ENCODE data around the gene KMT2E.

The KMT2E gene

DNA sequence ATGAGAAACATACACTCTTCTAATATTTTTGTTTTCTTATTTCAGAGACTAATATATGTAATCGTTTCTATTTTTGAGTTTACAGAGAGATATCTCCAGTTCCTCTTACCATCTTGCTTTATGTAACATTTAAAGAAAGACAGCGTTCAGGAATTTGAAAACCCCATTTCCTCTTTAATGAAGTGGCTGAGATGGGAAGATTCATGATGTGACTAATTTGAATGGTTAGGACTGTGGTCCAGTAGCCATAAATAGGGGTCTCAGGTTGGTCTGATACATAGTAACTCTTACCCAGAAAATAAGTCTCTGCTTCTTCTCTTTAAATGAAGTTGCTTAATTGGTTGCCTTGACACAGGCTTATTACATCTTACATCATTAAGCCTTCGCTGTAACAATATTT, 6.9 kb downstream of the KMT2E start:
- H3K4me3 ChIP-seq (ENCODE audit: low read length), result no peak overlapping the region
- no peak for DNase-seq (ENCODE audit: low read depth)
- TF ChIP-seq, protein P1, sequence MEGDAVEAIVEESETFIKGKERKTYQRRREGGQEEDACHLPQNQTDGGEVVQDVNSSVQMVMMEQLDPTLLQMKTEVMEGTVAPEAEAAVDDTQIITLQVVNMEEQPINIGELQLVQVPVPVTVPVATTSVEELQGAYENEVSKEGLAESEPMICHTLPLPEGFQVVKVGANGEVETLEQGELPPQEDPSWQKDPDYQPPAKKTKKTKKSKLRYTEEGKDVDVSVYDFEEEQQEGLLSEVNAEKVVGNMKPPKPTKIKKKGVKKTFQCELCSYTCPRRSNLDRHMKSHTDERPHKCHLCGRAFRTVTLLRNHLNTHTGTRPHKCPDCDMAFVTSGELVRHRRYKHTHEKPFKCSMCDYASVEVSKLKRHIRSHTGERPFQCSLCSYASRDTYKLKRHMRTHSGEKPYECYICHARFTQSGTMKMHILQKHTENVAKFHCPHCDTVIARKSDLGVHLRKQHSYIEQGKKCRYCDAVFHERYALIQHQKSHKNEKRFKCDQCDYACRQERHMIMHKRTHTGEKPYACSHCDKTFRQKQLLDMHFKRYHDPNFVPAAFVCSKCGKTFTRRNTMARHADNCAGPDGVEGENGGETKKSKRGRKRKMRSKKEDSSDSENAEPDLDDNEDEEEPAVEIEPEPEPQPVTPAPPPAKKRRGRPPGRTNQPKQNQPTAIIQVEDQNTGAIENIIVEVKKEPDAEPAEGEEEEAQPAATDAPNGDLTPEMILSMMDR (IDR thresholded peaks at IDR 0.05; ENCODE audit: insufficient read depth, low read depth, low read length, missing control alignments), result no peak

DNA sequence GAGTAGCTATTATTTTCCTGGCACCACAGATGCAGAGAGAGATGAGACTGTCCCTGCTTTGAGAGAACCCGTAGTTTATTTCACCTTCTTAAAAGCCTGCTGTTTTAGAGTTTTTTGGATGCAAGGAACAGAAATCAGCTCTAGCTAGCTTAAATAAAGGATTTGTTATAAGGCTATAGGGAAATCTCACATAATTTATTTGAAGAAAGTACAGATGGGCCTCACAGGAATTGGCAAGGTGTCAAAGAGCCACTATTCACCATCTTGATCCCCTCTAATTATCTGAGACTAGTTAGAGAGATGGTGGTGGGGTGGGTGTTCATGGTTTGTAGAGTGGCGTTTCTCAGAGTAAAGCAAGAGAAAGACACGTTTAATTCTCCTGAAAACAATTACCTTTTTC, 7.3 kb downstream of the KMT2E start:
- H3K4me3 ChIP-seq (ENCODE audit: low read length), result no peak overlapping the region
- no peak for DNase-seq (ENCODE audit: low read depth)
- TF ChIP-seq, protein P1 (IDR thresholded peaks at IDR 0.05; ENCODE audit: insufficient read depth, low read depth, low read length, missing control alignments), result no peak

- H3K4me3 ChIP-seq (ENCODE audit: low read length), result no peak overlapping the region
- no peak for DNase-seq (ENCODE audit: low read depth)
- TF ChIP-seq, protein P1 (IDR thresholded peaks at IDR 0.05; ENCODE audit: insufficient read depth, low read depth, low read length, missing control alignments), result no peak
Observed at GRCh38 chr7:105021967-105022366, 8.0 kb downstream of the KMT2E start.

DNA sequence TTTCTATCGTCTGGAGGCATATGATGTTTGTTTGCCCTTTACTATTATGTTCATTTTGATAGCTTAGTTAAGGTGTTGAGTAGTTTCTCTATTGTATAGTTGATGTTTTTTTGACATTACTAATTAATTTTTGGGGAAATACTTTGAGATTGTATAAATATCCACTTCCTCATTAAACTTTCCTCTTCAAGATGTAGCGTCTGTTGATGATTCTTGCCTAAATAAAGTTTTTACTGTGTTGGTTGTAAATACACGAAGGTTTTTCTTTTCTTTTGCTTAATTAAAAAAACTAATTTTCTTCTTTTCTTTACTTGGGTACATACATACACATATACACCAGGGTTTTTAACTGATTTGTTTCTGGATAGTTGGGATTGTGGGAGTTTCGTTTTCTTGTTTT, 8.5 kb downstream of the KMT2E start:
- no peak overlapping the region for H3K4me3 ChIP-seq (ENCODE audit: low read length)
- no peak for DNase-seq (ENCODE audit: low read depth)
- TF ChIP-seq, protein P1 (IDR thresholded peaks at IDR 0.05; ENCODE audit: insufficient read depth, low read depth, low read length, missing control alignments), result no peak

DNA sequence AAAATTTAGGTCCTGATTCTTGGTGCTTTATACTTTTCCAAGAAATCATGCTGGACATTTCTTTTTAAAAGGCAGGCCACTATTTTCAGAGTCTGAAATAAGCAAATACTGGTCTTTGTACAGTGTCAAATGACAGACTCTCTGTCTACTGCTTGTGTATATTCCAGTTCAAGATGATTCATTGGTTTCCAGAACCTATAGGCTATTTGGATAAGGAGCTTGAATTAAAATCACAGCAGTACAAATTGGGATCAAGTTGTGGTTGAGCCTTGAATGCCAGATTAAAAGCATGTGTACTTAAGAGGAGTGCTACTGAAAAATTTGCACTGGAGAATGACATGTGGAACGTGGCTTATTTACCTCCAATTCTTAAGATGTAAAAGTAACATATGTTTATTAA, 10.7 kb downstream of the KMT2E start:
- no peak overlapping the region for H3K4me3 ChIP-seq (ENCODE audit: low read length)
- TF ChIP-seq, protein P1 (IDR thresholded peaks at IDR 0.05; ENCODE audit: insufficient read depth, low read depth, low read length, missing control alignments), result no peak
- DNase-seq (ENCODE audit: low read depth), result peak; percentile 59

DNA sequence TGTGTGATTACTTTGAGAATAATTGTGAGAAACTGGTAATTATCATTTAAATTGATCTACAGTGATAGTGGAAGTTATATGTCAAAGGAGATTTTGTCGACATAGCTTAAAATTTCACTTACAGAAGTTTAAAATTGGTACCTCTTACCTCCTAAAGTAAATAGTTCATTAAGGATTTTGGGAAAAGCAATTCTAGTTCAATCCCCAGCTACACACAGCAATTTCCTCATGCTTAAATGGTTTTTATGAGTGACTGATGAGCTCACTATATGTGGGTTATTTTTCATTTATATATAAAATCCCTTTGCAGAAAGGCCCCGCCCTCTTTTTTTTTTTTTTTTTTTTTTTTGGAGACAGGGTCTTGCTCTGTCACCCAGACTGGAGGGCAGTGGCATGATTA, 12.7 kb downstream of the KMT2E start:
- H3K4me3 ChIP-seq (ENCODE audit: low read length), result no peak overlapping the region
- TF ChIP-seq, protein P1 (IDR thresholded peaks at IDR 0.05; ENCODE audit: insufficient read depth, low read depth, low read length, missing control alignments), result no peak
- no peak for DNase-seq (ENCODE audit: low read depth)

- no peak overlapping the region for H3K4me3 ChIP-seq (ENCODE audit: low read length)
- TF ChIP-seq, protein P1 (IDR thresholded peaks at IDR 0.05; ENCODE audit: insufficient read depth, low read depth, low read length, missing control alignments), result no peak
- no peak for DNase-seq (ENCODE audit: low read depth)
Observed at GRCh38 chr7:105027176-105027853, 13.3 kb downstream of the KMT2E start.

Measured in epithelial cell of esophagus (primary cell).